Stimulated activated CD8-positive, alpha-beta memory T cell treated with anti-CD3 and anti-CD28 coated beads, Interleukin-12 subunit alpha, Interleukin-12 subunit beta, amount 100 ng/mL, for 1 hour (primary cell): ENCODE results near the gene CPPED1.

Source experiments
- DNase-seq: peaks from one replicate; pipeline ENCODE4 v3.0.0-alpha.2; 2020; ENCODE audit warnings: low read depth

The CPPED1 gene

GRCh38 chr16:12735805-12736204 lies 67.9 kb downstream of the CPPED1 start:
- DNase-seq = no peak

- DNase-seq = no peak
Observed at GRCh38 chr16:12732600-12732999, 71.1 kb downstream of the CPPED1 start.

- DNase-seq = no peak
Observed at GRCh38 chr16:12729448-12729847, 74.2 kb downstream of the CPPED1 start.

GRCh38 chr16:12728469-12728868 lies 75.2 kb downstream of the CPPED1 start:
- no peak for DNase-seq

DNA sequence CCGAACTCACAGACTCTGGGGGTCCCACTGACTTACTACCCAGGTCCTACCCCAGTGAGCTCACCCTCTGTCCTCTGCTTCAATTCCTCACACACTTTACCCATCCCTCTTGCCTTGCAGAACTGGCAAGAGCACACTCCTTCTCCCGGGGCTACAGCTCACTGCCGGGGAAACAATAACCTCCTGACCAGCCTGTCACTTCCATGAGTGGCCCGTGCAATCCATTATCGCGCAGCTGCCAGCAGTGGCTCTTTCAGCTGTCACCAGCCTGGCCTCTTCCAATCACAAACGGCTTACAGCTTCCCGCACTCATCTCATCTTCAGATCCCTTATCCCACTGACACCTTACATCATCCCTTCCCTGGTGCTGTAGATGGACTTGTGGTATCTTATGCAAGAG lies 79.5 kb downstream of the CPPED1 start:
- no peak for DNase-seq

- DNase-seq = no peak
Observed at GRCh38 chr16:12723681-12724080, 80.0 kb downstream of the CPPED1 start.

DNA sequence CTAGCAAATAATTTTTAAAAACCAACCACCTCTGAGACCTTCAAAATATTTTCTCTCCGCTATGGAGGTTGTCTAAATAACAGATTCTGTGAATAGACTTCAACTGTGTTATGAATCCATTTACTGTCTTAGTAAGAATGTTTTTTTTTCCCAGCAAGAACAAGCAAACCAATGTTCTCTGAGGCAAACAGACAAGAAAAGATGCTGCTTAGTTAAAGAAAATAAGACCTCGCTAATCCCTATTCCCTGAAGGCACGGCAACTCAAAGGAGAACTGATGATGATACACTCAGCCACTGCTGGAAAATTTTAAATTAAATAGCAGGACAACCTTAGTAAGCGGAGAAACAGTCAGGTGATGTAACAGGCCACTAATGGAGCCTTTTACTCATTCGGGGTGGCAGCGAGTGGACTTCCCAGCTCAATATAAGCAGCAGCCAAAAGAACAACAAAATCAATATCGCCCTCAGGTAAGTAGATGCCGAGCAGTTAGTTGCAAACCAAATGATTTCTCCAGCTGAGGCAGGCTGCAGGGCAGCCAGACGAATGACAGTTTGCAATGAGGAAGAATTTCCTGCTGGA lies 81.8 kb downstream of the CPPED1 start:
- no peak for DNase-seq

GRCh38 chr16:12719972-12720371 lies 83.7 kb downstream of the CPPED1 start:
- no peak for DNase-seq

- DNase-seq = no peak
Observed at GRCh38 chr16:12716658-12717057, 87.0 kb downstream of the CPPED1 start.

GRCh38 chr16:12709807-12710206 lies 93.9 kb downstream of the CPPED1 start:
- DNase-seq = no peak

GRCh38 chr16:12708266-12708665 lies 95.4 kb downstream of the CPPED1 start:
- no peak for DNase-seq

GRCh38 chr16:12706628-12707027 lies 97.1 kb downstream of the CPPED1 start:
- no peak for DNase-seq

DNA sequence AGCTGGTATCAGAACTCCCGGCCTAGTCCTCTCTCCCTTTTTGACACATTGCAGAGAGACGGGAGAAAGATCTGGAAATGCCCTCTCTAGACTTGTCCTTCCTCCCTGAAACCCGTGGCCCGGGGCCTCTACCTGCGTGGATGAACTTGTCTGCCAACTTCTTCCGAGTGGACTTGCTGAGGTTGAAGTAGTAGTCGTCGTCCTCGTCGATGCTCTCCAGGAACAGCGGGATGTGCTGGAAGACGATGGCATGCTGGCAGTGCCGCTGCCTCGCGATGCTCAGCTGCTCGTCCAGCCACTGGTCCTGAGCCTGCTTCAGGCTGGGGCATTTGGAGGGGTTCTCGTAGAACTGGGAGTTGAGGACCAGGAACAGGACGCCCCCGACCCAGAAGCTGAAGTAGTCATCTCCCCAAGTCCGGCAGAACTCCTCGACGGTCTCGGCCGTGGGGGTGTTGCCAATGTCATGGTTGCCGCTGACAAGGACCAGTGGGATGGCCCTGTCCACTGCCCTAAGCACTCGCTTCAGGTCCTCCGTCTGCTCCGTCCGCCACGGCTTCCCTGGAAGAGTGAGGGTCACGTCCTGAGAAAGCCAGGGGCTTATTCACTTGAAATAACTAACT lies 99.1 kb downstream of the CPPED1 start:
- no peak for DNase-seq

DNA sequence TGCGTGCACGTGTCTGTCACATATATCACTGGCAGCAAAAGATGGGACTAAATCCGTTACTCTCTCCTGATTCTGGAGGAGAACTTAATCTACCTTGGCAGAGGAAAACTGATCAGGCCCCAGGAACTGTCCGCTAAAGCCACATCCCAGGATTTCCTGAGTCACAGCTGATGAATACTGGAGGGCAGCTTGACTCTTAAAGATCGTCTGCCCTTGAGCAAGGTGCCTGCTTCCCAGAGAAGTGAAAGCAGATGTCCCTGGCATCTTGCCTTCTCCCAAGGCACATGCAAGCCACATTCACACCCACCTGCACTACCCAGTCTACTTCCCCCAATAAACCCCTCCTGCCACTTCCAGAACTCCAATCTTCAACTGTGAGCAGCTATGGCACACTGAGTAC lies 99.8 kb downstream of the CPPED1 start:
- DNase-seq = no peak

- DNase-seq = no peak
Observed at GRCh38 chr16:12700161-12700560, 103.5 kb downstream of the CPPED1 start.

- no peak for DNase-seq
Observed at GRCh38 chr16:12699161-12699560, 104.5 kb downstream of the CPPED1 start.

DNA sequence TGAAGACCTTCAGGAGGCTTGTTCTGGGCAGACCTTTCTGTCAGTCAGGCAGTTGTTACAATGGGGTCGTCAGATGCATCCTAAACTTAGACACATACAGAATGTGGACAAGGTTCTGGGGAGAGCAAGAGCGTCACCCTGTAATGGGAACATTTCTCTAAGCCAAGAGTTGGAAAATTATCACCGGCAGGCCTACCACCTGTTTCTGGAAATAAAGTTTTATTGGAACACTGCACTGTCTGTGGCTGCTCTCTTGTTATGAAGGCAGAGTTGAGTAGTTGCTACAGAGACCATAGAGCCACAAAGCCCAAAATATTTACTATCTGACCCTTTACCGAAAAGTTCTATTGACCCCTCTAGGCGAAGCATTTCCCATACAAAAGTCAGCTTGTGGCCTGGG lies 106.2 kb downstream of the CPPED1 start:
- DNase-seq = no peak

DNA sequence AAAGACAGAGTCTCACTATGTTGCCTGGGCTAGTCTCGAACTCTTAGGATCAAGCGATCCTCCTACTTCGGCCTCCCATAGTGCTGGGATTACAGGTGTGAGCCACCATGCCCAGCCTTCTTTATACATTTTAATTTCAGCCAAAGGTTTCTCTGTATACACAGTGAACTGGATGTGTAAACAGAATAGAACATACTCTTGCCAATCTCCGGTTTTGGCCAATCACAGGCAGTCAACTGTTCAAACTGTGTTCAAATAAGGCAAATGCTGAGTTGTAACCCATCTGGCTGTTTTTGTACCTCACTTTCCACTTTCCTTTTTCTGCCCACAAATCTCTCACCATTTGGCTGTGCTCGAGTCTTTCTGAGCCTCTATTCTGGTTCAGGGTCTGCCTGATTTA lies 108.2 kb downstream of the CPPED1 start:
- no peak for DNase-seq

DNA sequence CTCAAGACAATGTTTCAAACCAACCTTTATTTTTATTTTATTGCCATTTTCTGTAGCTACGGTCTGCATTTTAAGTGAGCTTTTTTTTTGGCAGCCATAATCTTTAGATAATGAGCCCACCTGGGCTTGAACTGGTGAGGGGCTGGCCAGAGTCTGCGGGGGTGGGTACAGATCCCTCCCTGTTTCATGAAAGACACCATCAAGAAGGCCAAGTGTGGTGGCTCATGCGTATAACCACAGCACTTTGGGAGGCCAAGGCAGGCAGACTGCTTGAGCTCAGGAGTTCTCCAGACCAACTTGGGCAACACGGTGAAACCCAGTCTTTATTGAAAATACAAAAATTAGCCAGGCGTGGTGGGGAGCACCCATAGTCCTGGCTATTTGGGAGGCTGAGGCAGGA lies 113.7 kb downstream of the CPPED1 start:
- no peak for DNase-seq

DNA sequence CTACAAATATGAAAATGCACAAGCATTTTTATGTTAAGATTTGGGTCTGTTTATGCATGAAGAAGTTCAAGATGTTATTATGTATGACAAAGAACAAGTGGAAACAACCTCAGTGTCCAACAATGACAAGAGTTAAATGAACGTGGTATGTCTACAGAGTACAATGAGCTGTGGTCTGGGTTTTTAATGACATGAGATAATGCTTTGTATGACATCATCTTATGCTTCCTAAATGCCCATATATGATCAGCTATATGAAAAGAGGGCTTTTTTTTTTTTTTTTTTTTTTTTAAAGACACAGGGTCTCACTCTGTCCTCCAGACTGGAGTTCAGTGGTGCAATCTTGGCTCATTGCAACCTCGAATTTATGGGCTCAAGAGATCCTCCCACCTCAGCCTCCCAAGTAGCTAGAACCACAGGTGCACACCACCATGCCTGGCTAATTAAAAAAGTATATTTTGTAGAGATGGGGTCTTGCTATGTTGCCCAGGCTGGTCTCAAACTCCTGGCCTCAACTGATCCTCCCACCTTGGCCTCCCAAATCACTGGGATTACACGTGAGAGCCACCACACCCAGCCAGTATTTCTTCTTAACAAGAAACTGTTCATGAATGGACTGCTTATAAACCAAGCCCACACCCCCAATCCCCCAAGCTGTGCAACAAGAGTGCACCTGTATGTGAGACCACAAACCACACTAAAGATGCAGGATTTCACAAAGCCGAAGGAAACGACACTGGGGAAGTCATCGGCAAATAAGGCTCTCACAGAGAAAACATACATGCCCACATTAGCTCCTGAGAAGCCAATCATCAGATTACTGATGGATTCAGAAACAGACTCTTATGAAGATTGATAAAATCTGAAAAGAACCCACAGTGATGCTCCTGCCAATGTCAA lies 114.5 kb downstream of the CPPED1 start:
- no peak for DNase-seq

DNA sequence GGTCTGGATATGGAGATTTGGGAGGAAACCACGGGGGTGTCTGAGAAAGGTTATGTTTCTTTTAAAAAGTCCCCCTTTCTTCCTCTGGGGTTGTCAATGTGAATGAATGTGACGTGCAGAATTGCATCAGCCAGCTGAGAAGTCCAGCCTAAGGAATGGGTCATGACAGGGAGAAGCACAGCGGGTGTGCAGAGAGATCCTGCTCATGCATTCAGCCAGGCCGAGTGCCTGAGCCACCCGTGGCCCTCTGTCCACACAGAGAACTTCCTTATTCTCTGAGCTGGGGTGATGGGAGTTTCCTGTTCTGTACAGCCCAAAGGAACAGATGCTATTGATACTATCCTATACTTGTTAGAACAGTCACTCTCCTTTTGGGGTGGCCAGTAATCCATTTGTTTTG lies 117.9 kb downstream of the CPPED1 start:
- DNase-seq = no peak

DNA sequence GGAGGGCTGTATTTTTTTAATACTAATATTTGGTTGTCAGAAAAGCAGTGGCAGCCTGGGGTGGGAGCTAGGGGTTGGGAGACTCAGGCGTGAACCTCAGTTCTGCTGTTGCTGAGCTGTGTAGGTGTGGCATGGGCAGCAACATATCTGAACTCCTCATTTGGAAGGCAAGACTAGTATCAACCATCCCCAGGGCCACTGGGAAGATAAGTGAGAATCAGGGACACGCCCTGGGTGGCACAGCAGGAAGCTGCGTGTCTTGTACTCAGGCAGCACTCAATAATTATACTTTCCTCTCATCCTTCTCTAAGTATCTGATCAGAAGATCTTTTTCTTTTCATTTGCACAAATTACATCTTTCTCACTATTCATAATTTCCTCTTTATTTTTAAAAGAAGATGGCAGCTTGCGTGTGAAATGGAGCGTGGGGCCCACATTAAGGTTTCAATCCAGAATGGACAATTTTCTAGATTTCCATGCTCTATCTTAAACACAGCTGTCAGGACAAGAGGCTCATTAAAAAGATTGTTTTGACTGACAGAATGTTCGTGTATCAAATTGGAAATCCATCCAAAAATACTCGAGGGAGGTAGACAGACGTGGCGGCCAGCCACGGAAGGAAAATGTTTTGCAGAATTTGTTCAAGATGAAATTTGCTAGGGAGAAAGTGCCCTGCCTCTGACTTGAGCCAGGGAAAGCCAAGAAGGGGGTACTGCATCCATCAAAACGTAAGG lies 121.1 kb downstream of the CPPED1 start:
- DNase-seq = no peak

DNA sequence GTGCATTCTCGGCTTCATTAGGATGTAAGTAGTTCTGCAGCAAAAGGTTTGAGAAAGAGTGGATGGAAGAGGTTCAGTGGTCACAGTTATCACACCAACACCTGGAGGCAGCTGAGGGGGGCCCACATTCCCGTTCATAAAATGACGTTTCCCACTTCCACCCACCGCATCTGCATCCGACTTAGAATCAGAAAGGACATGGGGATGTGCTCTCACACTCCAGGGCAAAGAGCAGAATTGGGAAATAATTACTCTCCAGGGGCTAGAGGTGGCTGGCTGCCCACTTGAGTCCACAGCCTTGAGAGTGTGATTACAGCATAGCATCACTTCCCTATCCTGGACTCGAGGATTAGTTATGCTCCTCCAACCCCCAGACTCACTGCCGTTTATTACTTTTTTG lies 122.0 kb downstream of the CPPED1 start:
- DNase-seq = no peak
